ENCODE measurements around the gene NCK2.

DNA sequence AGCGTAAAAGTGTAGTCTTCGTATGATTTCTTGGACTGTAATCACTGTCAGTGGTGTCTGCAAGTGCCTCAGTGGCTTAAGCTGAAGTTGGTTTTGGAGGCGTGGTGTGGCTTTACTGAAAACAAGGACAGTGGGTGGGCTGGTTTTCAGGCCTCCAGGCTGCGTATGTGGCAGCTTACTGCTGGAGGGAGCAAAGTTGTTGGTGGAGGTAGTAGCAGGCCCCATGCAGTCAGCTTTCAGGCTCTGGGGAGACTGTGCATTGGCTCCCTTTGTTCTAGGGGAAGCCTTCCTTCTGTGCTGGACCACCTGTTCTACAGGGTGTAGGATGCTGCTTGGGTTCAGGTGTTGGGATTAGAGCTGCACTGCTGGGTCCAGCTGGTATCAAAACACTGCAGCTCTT is 91.6 kb downstream of the NCK2 start:
- TF ChIP-seq, protein P1, sequence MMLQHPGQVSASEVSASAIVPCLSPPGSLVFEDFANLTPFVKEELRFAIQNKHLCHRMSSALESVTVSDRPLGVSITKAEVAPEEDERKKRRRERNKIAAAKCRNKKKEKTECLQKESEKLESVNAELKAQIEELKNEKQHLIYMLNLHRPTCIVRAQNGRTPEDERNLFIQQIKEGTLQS (IDR thresholded peaks at IDR 0.05): no peak
- no peak for TF ChIP-seq SP1 (IDR thresholded peaks at IDR 0.05; ENCODE audit: low read depth)
- TF ChIP-seq YY1 (IDR thresholded peaks at IDR 0.05; ENCODE audit: extremely low read depth, insufficient replicate concordance, low read depth, low read length): no peak
- no peak for TF ChIP-seq MAX (IDR thresholded peaks at IDR 0.05)
- TF ChIP-seq CTCF (IDR thresholded peaks at IDR 0.05 in 2 of 3, conservative IDR thresholded peaks at IDR 0.05 in 1 of 3; ENCODE audit: borderline replicate concordance in 1 of 3, insufficient read depth in 1 of 3, low read depth in 2 of 3, low read length in 2 of 3): no peak
- TF ChIP-seq EZH2 (IDR thresholded peaks at IDR 0.05): no peak
- TF ChIP-seq POLR2AphosphoS5 (IDR thresholded peaks at IDR 0.05; ENCODE audit: low read depth, low read length): no peak
- TF ChIP-seq POLR2A (IDR thresholded peaks at IDR 0.05; ENCODE audit: borderline replicate concordance, extremely low read depth, insufficient read depth, insufficient read length): no peak
- TF ChIP-seq CBX3 (IDR thresholded peaks at IDR 0.05; ENCODE audit: low read depth): no peak
